Measurements from ENCODE around the gene LAGE3.

DNA sequence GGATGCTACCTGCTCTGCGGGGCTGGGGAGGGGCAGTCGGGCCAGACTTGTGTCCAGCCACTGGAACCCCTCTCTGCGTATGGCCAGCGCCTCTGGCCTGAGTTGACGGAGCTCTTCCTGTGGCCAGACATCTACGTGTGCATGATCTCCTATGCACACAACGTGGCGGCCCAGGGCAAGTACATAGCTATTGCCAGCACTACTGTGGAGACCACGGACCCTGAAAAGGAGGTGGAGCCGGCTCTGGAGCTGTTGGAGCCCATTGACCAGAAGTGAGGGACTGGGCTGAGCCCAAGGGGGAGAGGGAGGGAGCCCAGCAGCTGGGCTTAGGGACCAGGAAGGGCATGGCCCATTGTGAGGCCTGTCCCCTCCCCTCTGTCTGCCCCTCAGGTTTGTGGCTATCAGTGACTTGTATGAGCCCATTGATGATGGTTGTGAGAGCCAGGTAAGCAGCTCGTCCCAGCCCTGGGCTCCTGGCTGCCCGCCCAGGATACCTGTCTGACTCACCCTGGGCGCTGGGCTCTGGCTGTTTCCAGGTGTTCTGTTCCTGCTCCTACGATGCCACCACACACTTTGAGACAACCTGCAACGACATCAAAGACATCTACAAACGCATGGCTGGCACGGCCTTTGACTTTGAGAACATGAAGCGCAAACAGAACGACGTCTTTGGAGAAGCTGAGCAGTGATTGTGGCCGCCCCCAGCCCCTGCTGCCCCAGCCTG lies 36.9 kb downstream of the LAGE3 start:
- no peak for TF ChIP-seq POLR2AphosphoS5 (IDR thresholded peaks at IDR 0.05; ENCODE audit: low read depth, low read length)
- no peak for TF ChIP-seq TCF7L2 (IDR thresholded peaks at IDR 0.05; ENCODE audit: low read depth, low read length)
- TF ChIP-seq, protein P1, sequence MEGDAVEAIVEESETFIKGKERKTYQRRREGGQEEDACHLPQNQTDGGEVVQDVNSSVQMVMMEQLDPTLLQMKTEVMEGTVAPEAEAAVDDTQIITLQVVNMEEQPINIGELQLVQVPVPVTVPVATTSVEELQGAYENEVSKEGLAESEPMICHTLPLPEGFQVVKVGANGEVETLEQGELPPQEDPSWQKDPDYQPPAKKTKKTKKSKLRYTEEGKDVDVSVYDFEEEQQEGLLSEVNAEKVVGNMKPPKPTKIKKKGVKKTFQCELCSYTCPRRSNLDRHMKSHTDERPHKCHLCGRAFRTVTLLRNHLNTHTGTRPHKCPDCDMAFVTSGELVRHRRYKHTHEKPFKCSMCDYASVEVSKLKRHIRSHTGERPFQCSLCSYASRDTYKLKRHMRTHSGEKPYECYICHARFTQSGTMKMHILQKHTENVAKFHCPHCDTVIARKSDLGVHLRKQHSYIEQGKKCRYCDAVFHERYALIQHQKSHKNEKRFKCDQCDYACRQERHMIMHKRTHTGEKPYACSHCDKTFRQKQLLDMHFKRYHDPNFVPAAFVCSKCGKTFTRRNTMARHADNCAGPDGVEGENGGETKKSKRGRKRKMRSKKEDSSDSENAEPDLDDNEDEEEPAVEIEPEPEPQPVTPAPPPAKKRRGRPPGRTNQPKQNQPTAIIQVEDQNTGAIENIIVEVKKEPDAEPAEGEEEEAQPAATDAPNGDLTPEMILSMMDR (IDR thresholded peaks at IDR 0.05): no peak
- TF ChIP-seq, protein P2, sequence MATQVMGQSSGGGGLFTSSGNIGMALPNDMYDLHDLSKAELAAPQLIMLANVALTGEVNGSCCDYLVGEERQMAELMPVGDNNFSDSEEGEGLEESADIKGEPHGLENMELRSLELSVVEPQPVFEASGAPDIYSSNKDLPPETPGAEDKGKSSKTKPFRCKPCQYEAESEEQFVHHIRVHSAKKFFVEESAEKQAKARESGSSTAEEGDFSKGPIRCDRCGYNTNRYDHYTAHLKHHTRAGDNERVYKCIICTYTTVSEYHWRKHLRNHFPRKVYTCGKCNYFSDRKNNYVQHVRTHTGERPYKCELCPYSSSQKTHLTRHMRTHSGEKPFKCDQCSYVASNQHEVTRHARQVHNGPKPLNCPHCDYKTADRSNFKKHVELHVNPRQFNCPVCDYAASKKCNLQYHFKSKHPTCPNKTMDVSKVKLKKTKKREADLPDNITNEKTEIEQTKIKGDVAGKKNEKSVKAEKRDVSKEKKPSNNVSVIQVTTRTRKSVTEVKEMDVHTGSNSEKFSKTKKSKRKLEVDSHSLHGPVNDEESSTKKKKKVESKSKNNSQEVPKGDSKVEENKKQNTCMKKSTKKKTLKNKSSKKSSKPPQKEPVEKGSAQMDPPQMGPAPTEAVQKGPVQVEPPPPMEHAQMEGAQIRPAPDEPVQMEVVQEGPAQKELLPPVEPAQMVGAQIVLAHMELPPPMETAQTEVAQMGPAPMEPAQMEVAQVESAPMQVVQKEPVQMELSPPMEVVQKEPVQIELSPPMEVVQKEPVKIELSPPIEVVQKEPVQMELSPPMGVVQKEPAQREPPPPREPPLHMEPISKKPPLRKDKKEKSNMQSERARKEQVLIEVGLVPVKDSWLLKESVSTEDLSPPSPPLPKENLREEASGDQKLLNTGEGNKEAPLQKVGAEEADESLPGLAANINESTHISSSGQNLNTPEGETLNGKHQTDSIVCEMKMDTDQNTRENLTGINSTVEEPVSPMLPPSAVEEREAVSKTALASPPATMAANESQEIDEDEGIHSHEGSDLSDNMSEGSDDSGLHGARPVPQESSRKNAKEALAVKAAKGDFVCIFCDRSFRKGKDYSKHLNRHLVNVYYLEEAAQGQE (IDR thresholded peaks at IDR 0.05; ENCODE audit: insufficient read depth in 1 of 2, low read depth in 2 of 2, low read length in 1 of 2): no peak
